GM18505 (cell line): Measurements from ENCODE around the gene ZKSCAN3.

Experiments used
- ATAC-seq: cut with Tn5 transposase; IDR thresholded peaks from one replicate; pipeline ENCODE4 v1.9.1; 2021; ENCODE audit not compliant: unreplicated experiment
- POLR2A ChIP-seq: IDR thresholded peaks from 4 replicates; pipeline ENCODE4 v1.6.1; 2011; ENCODE audit warnings: borderline replicate concordance; ENCODE audit not compliant: insufficient read depth, insufficient read length; ENCODE audit errors: extremely low read depth

ZKSCAN3 gene

GRCh38 chr6:28407401-28407800, 57.7 kb downstream of the ZKSCAN3 start:
- no peak for TF ChIP-seq POLR2A
- no peak for ATAC-seq

- no peak for ATAC-seq
- no peak for TF ChIP-seq POLR2A
Measured at GRCh38 chr6:28408076-28408802, 58.5 kb downstream of the ZKSCAN3 start.

GRCh38 chr6:28410767-28411166, 61.0 kb downstream of the ZKSCAN3 start:
- ATAC-seq, result no peak

GRCh38 chr6:28413681-28414080, 63.9 kb downstream of the ZKSCAN3 start:
- no peak for TF ChIP-seq POLR2A
- no peak for ATAC-seq

More at GRCh38 chr6:28410767-28411166, 61.0 kb downstream of the ZKSCAN3 start:
- no peak for TF ChIP-seq POLR2A
